ENCODE data around the gene LRRC74B.
"Not testable (repeated sequence)": the region's sequence is repeated elsewhere in the genome, so short reads cannot be mapped to it uniquely, and the experiment has no call there.

LRRC74B gene

DNA sequence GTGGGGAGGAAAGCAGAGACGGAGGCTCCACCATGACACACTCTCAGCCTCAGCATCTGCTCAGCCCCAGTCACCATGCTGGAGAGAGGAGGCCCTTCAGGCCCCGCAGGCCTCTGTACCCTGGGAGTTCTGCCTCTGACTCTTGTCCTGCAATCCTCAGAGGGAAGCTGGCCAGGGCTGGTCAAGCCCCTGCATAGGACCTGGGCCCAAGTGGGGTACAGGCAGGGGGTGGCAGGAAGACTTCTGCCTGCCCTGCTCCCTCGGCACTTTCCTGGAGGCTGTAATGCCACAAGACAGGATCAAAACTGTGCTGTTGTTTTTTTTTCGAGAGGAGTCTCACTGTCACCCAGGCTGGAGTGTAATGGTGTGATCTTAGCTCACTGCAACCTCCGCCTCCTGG, 33.7 kb downstream of the LRRC74B start:
- DNase-seq: no peak

GRCh38 chr22:21080435-21081137, 34.8 kb downstream of the LRRC74B start:
- no peak for DNase-seq

DNA sequence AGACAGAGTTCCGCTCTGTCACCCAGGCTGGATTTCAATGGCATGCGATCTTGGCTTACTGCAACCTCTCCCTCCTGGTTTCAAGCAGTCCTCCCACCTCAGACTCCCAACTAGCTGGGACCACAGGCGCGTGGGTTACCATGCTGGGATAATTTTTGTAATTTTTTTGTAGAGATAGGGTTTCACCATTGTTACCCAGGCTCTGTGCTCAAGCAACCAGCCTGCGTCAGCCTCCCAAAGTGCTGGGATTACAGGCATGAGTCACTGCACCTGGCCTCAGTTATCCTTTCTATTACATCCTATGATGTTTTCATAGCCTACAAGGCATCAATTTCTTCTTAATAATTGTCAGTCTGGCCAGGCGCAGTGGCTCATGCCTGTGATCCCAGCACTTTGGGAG, 36.5 kb downstream of the LRRC74B start:
- no peak for DNase-seq

GRCh38 chr22:21087119-21087518, 41.4 kb downstream of the LRRC74B start:
- DNase-seq: no peak

DNA sequence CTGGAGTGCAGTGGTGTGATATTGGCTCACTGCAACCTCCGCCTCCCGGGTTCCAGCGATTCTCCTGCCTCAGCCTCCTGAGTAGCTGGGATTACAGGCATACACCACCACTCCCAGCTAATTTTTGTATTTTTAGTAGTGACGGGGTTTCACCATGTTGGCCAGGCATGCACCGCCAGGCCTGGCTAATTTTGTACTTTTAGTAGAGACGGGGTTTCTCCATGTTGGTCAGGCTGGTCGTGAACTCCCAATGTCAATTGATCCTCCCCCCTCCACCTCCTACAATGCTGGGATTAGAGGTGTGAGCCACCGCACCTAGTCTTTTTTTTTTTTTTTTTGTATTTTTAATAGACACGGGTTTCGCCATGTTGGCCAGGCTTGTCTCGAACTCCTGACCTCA, 42.2 kb downstream of the LRRC74B start:
- not testable (repeated sequence) for DNase-seq

- not testable (repeated sequence) for DNase-seq
Measured at GRCh38 chr22:21091220-21091619, 45.5 kb downstream of the LRRC74B start.

- DNase-seq: no peak
Measured at GRCh38 chr22:21092797-21093554, 47.2 kb downstream of the LRRC74B start.

- DNase-seq: not testable (repeated sequence)
Measured at GRCh38 chr22:21093555-21094137, 47.9 kb downstream of the LRRC74B start.

GRCh38 chr22:21094911-21095772, 49.4 kb downstream of the LRRC74B start:
- DNase-seq: no peak

- no peak for DNase-seq
Measured at GRCh38 chr22:21095773-21096107, 50.0 kb downstream of the LRRC74B start.

DNA sequence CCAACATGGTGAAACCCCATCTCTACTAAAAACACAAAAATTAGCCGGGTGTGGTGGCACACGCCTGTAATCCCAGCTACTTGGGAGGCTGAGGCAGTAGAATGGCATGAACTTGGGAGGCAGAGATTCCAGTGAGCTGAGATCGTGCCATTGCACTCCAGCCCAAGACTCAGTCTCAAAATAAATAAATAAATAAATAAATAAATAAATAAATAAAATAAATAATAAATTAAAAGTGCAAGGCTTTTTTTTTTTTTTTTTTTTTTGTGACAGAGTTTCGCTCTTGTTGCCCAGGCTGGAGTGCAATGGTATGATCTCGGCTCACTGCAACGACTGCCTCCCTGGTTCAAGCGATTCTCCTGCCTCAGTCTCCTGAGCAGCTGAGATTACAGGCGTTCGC, 51.1 kb downstream of the LRRC74B start:
- DNase-seq: not testable (repeated sequence)

GRCh38 chr22:21098099-21098671, 52.4 kb downstream of the LRRC74B start:
- no peak for DNase-seq

- DNase-seq: no peak
Measured at GRCh38 chr22:21099578-21099977, 53.8 kb downstream of the LRRC74B start.

DNA sequence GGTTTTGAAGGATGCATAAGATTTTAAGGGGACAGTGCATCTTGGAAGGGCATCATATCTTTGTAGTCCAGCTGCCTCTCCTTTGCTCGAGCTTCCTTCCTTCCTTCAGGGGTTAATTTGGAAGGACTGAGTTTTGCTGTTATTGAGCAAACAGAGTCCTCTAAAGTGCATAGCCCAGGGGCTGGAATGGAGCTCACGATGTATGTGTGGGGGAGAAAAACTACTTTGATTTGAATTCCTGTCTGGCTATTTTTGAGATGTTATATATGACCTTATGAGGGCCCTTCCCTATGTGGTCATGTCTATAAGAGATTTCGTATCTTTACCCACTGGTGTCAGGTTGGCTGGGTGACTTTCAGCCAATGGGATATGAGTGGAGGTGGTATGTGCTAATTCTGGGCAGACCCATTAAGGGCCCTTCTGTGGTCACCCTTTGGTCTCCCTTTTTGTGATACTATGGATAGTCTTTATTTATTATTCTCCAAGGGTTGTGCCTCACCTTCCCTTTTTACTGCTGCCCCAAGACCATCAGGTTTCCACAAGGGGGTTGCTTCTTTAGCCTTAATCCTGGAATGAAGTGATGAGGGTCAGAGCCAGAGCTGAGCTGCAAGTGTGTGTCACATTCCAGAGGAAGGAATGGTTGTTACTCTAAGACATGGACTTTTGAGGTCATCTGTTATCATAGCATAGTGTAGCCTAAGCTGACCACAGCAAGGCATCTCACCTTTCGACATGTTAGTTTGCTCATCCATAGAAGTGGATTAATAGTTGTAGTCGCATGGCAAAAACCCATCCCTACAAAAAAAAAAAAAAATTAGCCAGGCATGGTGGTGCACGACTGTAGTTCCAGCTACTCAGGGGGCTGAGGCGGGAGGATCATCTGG, 54.6 kb downstream of the LRRC74B start:
- DNase-seq: no peak

GRCh38 chr22:21101877-21102638, 56.3 kb downstream of the LRRC74B start:
- DNase-seq: no peak

DNA sequence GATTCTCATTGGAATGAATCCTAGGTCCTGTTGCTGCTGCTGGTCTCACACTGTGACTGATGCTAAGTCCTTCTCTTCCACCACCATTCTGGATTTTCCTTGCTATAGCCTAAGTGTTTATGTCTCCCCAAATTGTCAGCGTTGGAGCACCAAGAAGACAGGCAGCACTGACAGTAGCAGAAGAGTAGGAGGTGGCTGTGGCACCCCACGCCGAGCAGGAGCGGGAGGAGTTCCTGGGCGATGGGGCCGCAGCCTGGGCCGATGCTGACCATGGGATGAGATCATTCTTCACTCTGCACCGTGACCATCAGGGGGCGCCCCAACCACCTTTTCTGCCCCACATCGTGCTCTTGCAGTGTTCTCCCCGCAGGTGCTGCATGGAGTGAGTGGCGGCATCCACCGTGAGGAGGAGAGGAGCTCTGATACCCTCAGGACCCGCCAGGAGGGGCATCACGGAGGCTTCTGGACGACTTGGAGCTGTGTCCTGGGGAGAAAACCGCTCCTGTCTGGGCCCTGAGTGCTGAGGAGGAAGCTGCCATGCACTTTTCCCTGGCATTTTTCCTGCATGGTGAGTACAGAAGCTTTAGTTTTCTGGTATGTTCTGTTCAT, 57.0 kb downstream of the LRRC74B start:
- DNase-seq: peak; percentile 54

DNA sequence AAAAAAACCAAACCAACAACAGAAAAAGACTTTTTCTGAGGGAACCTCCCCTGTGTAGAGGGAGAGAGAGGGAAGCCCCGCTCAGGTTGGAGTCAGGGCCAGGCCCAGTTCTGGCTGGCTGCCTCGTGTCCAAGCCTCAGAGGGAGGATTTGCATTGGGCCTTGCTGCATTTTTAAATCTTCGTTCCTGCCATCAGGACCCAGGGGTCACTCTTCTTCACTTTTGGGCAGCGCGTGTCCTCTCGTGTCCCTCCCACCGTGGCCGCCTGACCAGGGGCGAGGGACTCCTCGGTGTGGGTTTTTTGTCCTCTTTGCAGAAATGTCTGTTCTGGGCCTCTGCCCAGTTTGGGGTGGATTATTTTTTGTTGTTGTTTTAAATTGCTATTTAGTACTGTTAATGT, 57.9 kb downstream of the LRRC74B start:
- no peak for DNase-seq

GRCh38 chr22:21104126-21104691, 58.5 kb downstream of the LRRC74B start:
- DNase-seq: no peak

DNA sequence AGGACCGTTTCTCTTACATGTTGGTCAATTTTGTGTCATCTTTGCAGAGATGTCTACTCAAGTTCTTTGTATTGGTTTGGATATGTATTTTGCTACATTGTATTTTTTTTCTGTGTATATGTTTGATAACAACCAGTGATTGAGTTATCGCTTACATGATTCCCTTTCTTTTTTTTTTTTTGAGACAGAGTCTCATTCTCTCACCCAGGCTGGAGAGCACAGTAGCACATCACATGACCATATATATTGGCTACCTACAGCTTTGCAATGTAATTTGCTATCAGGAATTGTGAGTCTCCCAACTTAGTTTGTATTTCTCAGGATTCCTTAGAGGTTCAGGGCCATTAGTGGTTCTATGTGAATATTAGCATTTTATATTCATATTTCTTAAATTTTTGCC, 59.5 kb downstream of the LRRC74B start:
- DNase-seq: no peak

GRCh38 chr22:21106000-21106399, 60.3 kb downstream of the LRRC74B start:
- no peak for DNase-seq

Data from activated effector memory CD4-positive, alpha-beta T cell treated with Interleukin-2 at 50 U/mL for 16 hours (primary cell).